NCI-H345 treated with DMSO at 0.1 percent for 48 hours (cell line): Measurements from ENCODE around the gene IMP3.
"Not testable (repeated sequence)": the region's sequence is repeated elsewhere in the genome, so short reads cannot be mapped to it uniquely, and the experiment has no call there.

Source experiments
- DNase-seq: peaks from one replicate; lab custom pipeline; 2025; ENCODE audit not compliant: unreplicated experiment; lab: John Stamatoyannopoulos, UW

The IMP3 gene

GRCh38 chr15:75639709-75640482 lies at the start of gene IMP3:
Gene IMP3 (minus strand): TSS chr15:75640224. CDS start chr15:75640168, 56 bp downstream.
- peak; percentile 91 for DNase-seq

GRCh38 chr15:75689429-75689828 lies 49.4 kb upstream of the IMP3 start:
- not testable (repeated sequence) for DNase-seq

- no peak for DNase-seq
Measured at GRCh38 chr15:75688831-75689230, 48.8 kb upstream of the IMP3 start.

GRCh38 chr15:75688278-75688557 lies 48.2 kb upstream of the IMP3 start:
- DNase-seq, result no peak

- DNase-seq, result no peak
Measured at GRCh38 chr15:75687486-75688277, 47.7 kb upstream of the IMP3 start.

- not testable (repeated sequence) for DNase-seq
Measured at GRCh38 chr15:75686212-75686642, 46.2 kb upstream of the IMP3 start.

GRCh38 chr15:75685195-75685594 lies 45.2 kb upstream of the IMP3 start:
- DNase-seq, result no peak

GRCh38 chr15:75684648-75685047 lies 44.6 kb upstream of the IMP3 start:
- DNase-seq, result no peak

GRCh38 chr15:75683646-75684312 lies 43.8 kb upstream of the IMP3 start:
- peak; percentile 12 for DNase-seq

- DNase-seq, result no peak
Measured at GRCh38 chr15:75682181-75683135, 42.4 kb upstream of the IMP3 start.

- no peak for DNase-seq
Measured at GRCh38 chr15:75680007-75680789, 40.2 kb upstream of the IMP3 start.

- not testable (repeated sequence) for DNase-seq
Measured at GRCh38 chr15:75678324-75678690, 38.3 kb upstream of the IMP3 start.

- DNase-seq, result no peak
Measured at GRCh38 chr15:75677465-75678323, 37.7 kb upstream of the IMP3 start.

- DNase-seq, result no peak
Measured at GRCh38 chr15:75676688-75677464, 36.9 kb upstream of the IMP3 start.

- DNase-seq, result no peak
Measured at GRCh38 chr15:75675579-75676404, 35.8 kb upstream of the IMP3 start.

- DNase-seq, result no peak
Measured at GRCh38 chr15:75674366-75674765, 34.3 kb upstream of the IMP3 start.

GRCh38 chr15:75673426-75674235 lies 33.6 kb upstream of the IMP3 start:
- no peak for DNase-seq
